Activated CD8-positive, alpha-beta T cell treated with anti-CD3 and anti-CD28 coated beads, Interleukin-2, amount 10 ng/mL, durations not matched to agents 7 days and 5 days (primary cell): ENCODE measurements around the gene HNRNPF. TPM values are rescaled to one million over a fixed set of nuclear protein-coding genes. Genes with fewer than 3 reads are reported as not detected.
"Not testable (repeated sequence)": the region's sequence is repeated elsewhere in the genome, so short reads cannot be mapped to it uniquely, and the experiment has no call there.

ENCODE experiments used
- ATAC-seq: fragments of 150-1000 bp; cut with Tn5 transposase; one replicate; pipeline ENCODE4 v1.10.0; 2021; ENCODE audit warnings: moderate library complexity
- CTCF ChIA-PET: fragments of 350-600 bp; sonication (Branson Sonifier 250); formaldehyde crosslinking; loops from one replicate; lab custom pipeline; 2021; ENCODE audit warnings: antibody characterized with exemption; lab: Charles Lee
- POLR2A ChIA-PET: fragments of 350-600 bp; sonication (Branson Sonifier 250); formaldehyde crosslinking; loops from one replicate; lab custom pipeline; 2021; ENCODE audit warnings: antibody characterized with exemption; lab: Charles Lee
- DNase-seq: peaks from one replicate; pipeline ENCODE4 v3.0.0-alpha.2; 2020
- H3K27ac Mint-ChIP-seq: one replicate; pipeline ENCODE4 v1.8.0; 2021; ENCODE audit warnings: mild to moderate bottlenecking, mixed read lengths
- H3K27me3 Mint-ChIP-seq: one replicate; pipeline ENCODE4 v1.8.0; 2021; ENCODE audit warnings: low read depth, mixed read lengths
- H3K36me3 Mint-ChIP-seq: one replicate; pipeline ENCODE4 v1.8.0; 2021; ENCODE audit warnings: low read depth, mixed read lengths
- H3K4me1 Mint-ChIP-seq: one replicate; pipeline ENCODE4 v1.8.0; 2021; ENCODE audit warnings: low read depth, mixed read lengths
- H3K4me3 Mint-ChIP-seq: one replicate; pipeline ENCODE4 v1.8.0; 2021; ENCODE audit warnings: mild to moderate bottlenecking, mixed read lengths
- H3K9me3 Mint-ChIP-seq: one replicate; pipeline ENCODE4 v1.8.0; 2022; ENCODE audit warnings: mixed read lengths; ENCODE audit not compliant: insufficient read depth
- total RNA-seq, 2 experiments: library from RNA; stranded (reverse); gene quantifications; one replicate each; pipeline ENCODE4 v1.2.3, GENCODE V29; 2021

Gene HNRNPF
- total RNA-seq, 2 experiments from 2014 or later, result 512 to 515 TPM

DNA sequence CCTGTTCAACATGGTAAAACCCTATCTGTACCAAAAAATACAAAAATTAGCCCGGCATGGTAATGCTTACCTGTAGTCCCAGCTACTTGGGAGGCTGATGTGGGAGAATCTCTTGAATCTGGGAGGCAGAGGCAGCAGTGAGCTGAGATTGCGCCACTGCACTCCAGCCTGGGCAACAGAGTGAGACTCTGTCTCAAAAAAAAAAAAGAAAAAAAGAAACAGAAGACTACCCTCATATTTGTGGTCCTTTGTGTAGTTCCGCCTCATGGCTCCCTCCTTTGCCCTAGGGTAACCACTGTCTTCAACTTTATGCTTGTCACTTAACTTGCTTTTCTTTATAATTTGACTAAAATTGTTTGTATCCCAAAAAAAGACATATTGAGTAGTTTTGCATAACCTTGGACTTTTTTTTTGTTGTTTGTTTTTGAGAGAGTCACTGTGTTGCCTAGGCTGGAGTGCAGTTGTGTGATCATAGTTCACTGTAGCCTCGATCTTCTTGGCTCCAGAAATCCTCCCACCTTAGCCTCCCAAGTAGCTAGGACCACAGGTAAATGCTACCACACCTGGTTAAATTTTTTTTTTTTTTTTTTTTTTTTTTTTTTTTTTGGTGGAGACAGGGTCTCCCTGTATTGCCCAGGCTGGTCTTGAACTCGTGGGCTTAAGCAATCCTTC, 31.6 kb upstream of the HNRNPF start:
- no peak for ATAC-seq
- CTCF ChIA-PET, result no interaction called here
- Mint-ChIP-seq H3K4me1 (peaks cover 28% of the 10 kb centered on the region), H3K4me3 (no peak overlapping the region), H3K9me3 (peaks cover 10% of the 10 kb centered on the region), H3K27me3 (no peaks in the 10 kb centered on the region), H3K36me3 (peaks cover 15% of the 10 kb centered on the region), H3K27ac (no peak overlapping the region)
- no peak for DNase-seq
- POLR2A ChIA-PET, result no interaction called here

- H3K9me3 Mint-ChIP-seq, result no peaks in the 10 kb centered on the region
- H3K27ac Mint-ChIP-seq, result peak overlapping the region; percentile 99
- H3K4me1 Mint-ChIP-seq, result peaks cover 23% of the 10 kb centered on the region
- peak; percentile 88 for ATAC-seq
- ChIA-PET CTCF (interaction anchor here (1.1 to 1.3 kb wide), 2 partner anchors 19 to 41 kb away, joined by 3 to 4 read pairs; no protein-coding TSS in a partner anchor), POLR2A (interaction anchor here (1.2 to 2.8 kb wide), 7 partner anchors 10 to 32 kb away, joined by 3 to 22 read pairs (median 6); partner anchors contain the start of gene HNRNPF)
- no peaks in the 10 kb centered on the region for H3K27me3 Mint-ChIP-seq
- H3K36me3 Mint-ChIP-seq, result peaks cover 10% of the 10 kb centered on the region
- peak overlapping the region; percentile 96 for H3K4me3 Mint-ChIP-seq
- no peak for DNase-seq
These were observed 28.3 kb upstream of the HNRNPF start for GRCh38 chr10:43437141-43437870.

DNA sequence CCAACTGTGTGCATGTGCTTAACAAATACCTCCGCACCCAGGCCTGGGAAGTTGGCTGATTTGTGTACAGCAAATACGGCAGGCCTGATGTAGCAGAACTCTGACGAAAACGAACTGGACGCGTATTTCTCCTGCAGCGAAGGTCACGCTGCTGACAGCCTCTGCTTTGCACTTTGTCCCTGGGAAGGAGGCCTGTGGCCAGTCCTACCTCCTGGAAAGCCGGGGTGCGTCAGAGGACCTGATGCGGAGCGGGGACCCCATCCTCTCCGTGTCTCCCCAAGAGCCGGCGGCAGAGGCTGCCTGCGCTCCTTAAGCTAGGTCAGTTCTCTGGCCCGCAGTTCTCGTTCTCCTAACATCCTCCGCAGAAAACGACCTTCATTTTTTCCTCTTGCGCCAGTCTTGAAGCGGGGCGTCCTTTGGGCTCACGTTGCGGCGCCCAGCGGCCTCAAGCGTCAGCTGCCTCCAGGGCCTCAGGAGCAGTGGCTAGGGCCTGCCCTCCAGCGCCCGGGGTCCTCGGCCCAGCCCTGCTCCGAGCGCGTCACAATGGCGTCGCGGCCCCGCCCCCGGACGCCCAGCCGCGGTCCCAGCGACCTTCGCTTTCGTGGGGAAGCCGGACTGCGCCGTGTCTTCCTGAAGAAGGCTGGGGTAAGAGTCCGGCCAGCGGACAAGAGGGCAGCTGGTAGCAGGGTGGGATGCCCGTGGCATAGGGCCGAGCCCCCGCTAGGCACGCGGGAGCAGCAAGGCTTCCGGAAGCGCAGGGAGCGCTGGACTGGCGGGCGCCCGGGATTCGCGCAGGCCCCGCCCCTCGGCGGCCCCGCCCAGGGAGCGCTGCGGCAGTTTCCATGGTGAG, 27.5 kb upstream of the HNRNPF start, which contains the start of gene ZNF487:
ZNF487 (plus strand) TSS at position 821 of the 850 bp plus-strand sequence. CDS start 38,703 bp downstream, outside the sequence.
- Mint-ChIP-seq H3K27ac (peak within 1 kb of the TSS; percentile 99), H3K4me1 (peaks cover 23% of the 10 kb centered on the region), H3K4me3 (peak within 1 kb of the TSS; percentile 96), H3K27me3 (no peaks in the 10 kb centered on the region), H3K9me3 (no peaks in the 10 kb centered on the region), H3K36me3 (peaks cover 10% of the 10 kb centered on the region)
- DNase-seq (peak; percentile 92), ATAC-seq (peak; percentile 95)
- ChIA-PET POLR2A (interaction anchor here (0.6 to 2.8 kb wide), 11 partner anchors 9 to 665 kb away, joined by 3 to 22 read pairs (median 5); partner anchors contain the start of gene HNRNPF), CTCF (interaction anchor here (1.1 to 1.3 kb wide), 2 partner anchors 18 to 41 kb away, joined by 3 to 4 read pairs; no protein-coding TSS in a partner anchor)

- CTCF ChIA-PET, result no interaction called here
- Mint-ChIP-seq H3K4me3 (no peak overlapping the region), H3K4me1 (peaks cover 17% of the 10 kb centered on the region), H3K36me3 (peaks cover 4% of the 10 kb centered on the region), H3K27me3 (no peaks in the 10 kb centered on the region), H3K27ac (no peak overlapping the region), H3K9me3 (no peaks in the 10 kb centered on the region)
- ATAC-seq (no peak), DNase-seq (no peak)
- POLR2A ChIA-PET, result no interaction called here
These were observed 22.1 kb upstream of the HNRNPF start for GRCh38 chr10:43430926-43431663.

DNA sequence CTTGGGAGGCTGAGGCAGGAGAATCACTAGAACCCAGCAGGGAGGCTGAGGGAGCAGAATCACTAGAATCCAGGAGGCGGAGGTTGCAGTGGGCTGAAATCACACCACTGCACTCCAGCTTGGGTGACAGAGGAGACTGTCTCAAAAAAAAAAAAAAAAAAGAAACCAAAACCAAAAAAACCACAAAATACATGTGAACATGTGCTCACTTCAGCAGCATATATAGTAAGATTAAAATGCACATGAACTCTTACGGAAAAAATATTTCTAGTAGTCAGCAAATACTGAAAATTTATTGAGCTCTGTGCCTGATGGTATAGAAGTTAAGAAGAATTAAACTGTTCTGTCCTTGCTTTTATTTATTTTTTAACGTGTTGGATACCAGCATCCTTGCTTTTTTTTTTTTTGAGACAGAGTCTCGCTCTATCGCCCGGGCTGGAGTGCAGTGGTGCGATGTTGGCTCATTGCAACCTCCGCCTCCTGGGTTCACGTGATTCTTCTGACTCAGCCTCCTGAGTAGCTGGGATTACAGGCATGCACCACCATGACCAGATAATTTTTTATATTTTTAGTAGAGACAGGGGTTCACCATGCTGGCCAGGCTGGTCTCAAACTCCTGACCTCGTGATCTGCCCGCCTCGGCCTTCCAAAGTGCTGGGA, 18.3 kb upstream of the HNRNPF start:
- Mint-ChIP-seq H3K36me3 (no peaks in the 10 kb centered on the region), H3K4me1 (peaks cover 24% of the 10 kb centered on the region), H3K9me3 (no peaks in the 10 kb centered on the region), H3K27me3 (no peaks in the 10 kb centered on the region), H3K4me3 (peak overlapping the region; percentile 12), H3K27ac (peak overlapping the region; percentile 21)
- ChIA-PET POLR2A (interaction anchor here (1.3 to 2.1 kb wide), 3 partner anchors 9 to 20 kb away, joined by 3 to 9 read pairs (median 8); partner anchors contain the start of genes HNRNPF and ZNF487), CTCF (interaction anchor here (1.1 kb wide), 1 partner anchor 31 kb away, joined by 3 read pairs; no protein-coding TSS in a partner anchor)
- ATAC-seq, result peak; percentile 76
- DNase-seq, result peak; percentile 47

DNA sequence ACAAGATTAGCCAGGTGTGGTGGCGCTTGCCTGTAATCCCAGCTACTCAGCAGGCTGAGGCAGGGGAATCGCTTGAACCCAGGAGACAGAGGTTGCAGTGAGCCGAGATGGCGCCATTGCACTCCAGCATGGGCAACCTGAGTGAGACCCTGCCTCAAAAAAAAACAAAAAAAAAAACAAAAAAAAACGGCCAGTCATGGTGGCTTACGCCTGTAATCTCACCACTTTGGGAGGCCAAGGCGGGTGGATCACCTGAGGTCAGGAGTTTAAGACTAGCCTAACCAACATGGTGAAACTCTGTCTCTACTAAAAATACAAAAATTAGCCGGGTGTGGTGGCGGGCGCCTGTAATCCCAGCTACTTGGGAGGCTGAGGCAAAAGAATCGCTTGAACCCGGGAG, 17.5 kb upstream of the HNRNPF start:
- H3K9me3 Mint-ChIP-seq, ATAC-seq, H3K27me3 Mint-ChIP-seq, DNase-seq, CTCF ChIA-PET, H3K36me3 Mint-ChIP-seq, H3K4me3 Mint-ChIP-seq, H3K27ac Mint-ChIP-seq: not testable (repeated sequence)
- H3K4me1 Mint-ChIP-seq, result peaks cover 29% of the 10 kb centered on the region
- POLR2A ChIA-PET, result interaction anchor here (2.1 kb wide), 1 partner anchor 10 kb away, joined by 9 read pairs; the partner anchor contains the start of gene ZNF487

DNA sequence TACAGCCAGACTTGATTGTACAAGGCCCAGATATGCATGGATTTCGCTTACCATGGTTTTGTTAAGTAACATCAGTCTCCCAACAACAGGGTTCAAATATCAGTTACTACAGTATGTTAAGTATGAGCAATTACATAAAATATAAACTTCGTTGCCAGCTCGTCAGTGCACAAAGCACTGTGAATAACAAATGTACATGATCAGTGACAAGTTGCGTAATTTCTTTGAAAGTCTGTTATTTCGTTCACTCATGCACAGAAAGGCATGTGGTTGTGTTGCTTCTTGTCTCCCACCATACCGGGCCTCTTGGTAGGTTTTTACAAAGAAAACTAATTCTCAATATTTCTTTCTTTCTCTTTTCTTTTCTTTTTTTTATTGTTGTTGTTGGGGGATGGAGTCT, 15.4 kb upstream of the HNRNPF start:
- Mint-ChIP-seq H3K4me3 (no peak overlapping the region), H3K4me1 (peaks cover 43% of the 10 kb centered on the region), H3K27ac (no peak overlapping the region), H3K36me3 (no peaks in the 10 kb centered on the region), H3K27me3 (no peaks in the 10 kb centered on the region), H3K9me3 (peaks cover 5% of the 10 kb centered on the region)
- no peak for DNase-seq
- POLR2A ChIA-PET, result no interaction called here
- CTCF ChIA-PET, result no interaction called here
- ATAC-seq, result no peak

DNA sequence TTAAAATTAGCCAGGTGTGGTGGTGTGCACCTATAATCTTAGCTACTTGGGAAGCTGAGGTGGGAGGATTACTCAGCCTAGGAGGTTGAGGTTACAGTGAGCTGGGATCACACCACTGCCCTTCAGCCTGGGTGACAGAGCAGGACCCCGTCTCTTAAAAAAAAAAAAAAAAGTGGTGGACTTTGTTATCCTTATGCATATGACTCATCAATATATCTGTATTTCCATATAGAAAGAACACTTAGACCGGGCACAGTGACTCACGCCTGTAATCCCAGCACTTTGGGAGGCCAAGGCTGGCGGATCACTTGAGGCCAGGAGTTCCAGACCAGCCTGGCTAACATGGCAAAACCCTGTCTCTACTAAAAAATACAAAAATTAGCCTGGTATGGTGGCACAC, 13.0 kb upstream of the HNRNPF start:
- DNase-seq, CTCF ChIA-PET, ATAC-seq, H3K9me3 Mint-ChIP-seq, H3K36me3 Mint-ChIP-seq, H3K27me3 Mint-ChIP-seq: not testable (repeated sequence)
- peaks cover 53% of the 10 kb centered on the region for H3K4me1 Mint-ChIP-seq
- peak overlapping the region; percentile 9 for H3K27ac Mint-ChIP-seq
- POLR2A ChIA-PET, result interaction anchor here (0.6 to 1.0 kb wide), 2 partner anchors 15 kb away, joined by 3 read pairs; partner anchors contain the start of gene ZNF487
- H3K4me3 Mint-ChIP-seq, result peak overlapping the region; percentile 32

DNA sequence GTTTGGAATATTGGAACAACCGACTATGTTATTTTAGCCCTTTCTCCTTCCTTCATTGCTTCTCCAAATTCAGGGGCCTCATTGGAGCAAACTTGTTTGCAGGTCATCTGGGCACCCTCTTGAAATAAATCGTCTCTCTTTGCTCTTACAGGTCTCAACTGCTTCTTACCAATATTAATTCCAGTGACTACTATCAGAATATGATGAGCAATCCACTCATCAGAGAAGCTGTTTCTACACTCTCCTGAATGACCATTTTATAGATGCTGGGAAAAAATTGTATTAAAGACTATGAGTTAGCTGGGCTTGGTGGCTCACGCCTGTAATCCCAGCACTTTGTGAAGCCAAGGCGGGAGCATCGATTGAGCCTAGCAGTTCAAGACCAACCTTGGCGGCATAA, 12.5 kb upstream of the HNRNPF start:
- ChIA-PET CTCF (no interaction called here), POLR2A (interaction anchor here (0.6 to 1.0 kb wide), 2 partner anchors 14 to 15 kb away, joined by 3 read pairs; partner anchors contain the start of gene ZNF487)
- H3K9me3 Mint-ChIP-seq, result peaks cover 5% of the 10 kb centered on the region

DNA sequence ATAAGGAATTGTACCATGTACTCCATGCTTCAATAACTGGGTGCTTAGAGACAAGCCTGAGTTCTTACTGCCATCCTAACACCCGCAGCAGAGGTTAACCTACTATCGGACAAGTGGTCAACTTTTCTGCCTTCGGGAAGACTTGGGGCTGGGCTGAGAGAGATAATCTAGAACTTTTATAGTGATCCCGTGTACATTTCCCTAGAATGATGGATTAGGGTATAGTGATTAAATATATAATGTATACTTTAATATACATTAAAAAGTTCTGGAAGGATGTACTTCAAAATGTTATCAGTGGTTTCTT, 12.2 kb upstream of the HNRNPF start:
- H3K36me3 Mint-ChIP-seq, result no peaks in the 10 kb centered on the region
- peak overlapping the region; percentile 96 for H3K27ac Mint-ChIP-seq
- H3K27me3 Mint-ChIP-seq, result no peaks in the 10 kb centered on the region
- H3K4me3 Mint-ChIP-seq, result peak overlapping the region; percentile 83
- DNase-seq, result no peak
- POLR2A ChIA-PET, result interaction anchor here (0.8 to 3.0 kb wide), 8 partner anchors 11 to 59 kb away, joined by 3 to 32 read pairs (median 5); partner anchors contain the start of genes HNRNPF and ZNF487
- H3K9me3 Mint-ChIP-seq, result peaks cover 5% of the 10 kb centered on the region
- CTCF ChIA-PET, result interaction anchor here (0.8 to 1.4 kb wide), 2 partner anchors 11 to 37 kb away, joined by 3 to 7 read pairs; partner anchors contain the start of gene HNRNPF
- no peak for ATAC-seq
- H3K4me1 Mint-ChIP-seq, result peaks cover 51% of the 10 kb centered on the region

More for the DNA sequence above, 12.5 kb upstream of the HNRNPF start:
- Mint-ChIP-seq H3K27me3 (no peaks in the 10 kb centered on the region), H3K36me3 (no peaks in the 10 kb centered on the region), H3K4me1 (peaks cover 53% of the 10 kb centered on the region), H3K4me3 (peak overlapping the region; percentile 32), H3K27ac (peak overlapping the region; percentile 9)
- ATAC-seq, result no peak
- DNase-seq, result no peak
